GM18499 (cell line): ENCODE data around the gene CAPN9.
"Not testable (repeated sequence)": the region's sequence is repeated elsewhere in the genome, so short reads cannot be mapped to it uniquely, and the experiment has no call there.

Experiments used
- ATAC-seq: cut with Tn5 transposase; IDR thresholded peaks from one replicate; pipeline ENCODE4 v1.9.1; 2021; ENCODE audit warnings: moderate number of reproducible peaks; ENCODE audit not compliant: insufficient read depth, unreplicated experiment

Gene CAPN9

GRCh38 chr1:230747127-230747730 lies at the start of gene CAPN9:
Gene CAPN9 (plus strand): TSS chr1:230747388. CDS start chr1:230747497, 109 bp downstream.
- ATAC-seq, result no peak

GRCh38 chr1:230698130-230698529 lies 49.1 kb upstream of the CAPN9 start:
- no peak for ATAC-seq

GRCh38 chr1:230698964-230699363 lies 48.2 kb upstream of the CAPN9 start:
- ATAC-seq, result not testable (repeated sequence)

- no peak for ATAC-seq
Observed at GRCh38 chr1:230699716-230700115, 47.5 kb upstream of the CAPN9 start.

- no peak for ATAC-seq
Observed at GRCh38 chr1:230700132-230700531, 47.1 kb upstream of the CAPN9 start.

- no peak for ATAC-seq
Observed at GRCh38 chr1:230701434-230701833, 45.8 kb upstream of the CAPN9 start.

GRCh38 chr1:230701895-230702768 lies 45.1 kb upstream of the CAPN9 start:
- ATAC-seq, result no peak

GRCh38 chr1:230702934-230703678 lies 44.1 kb upstream of the CAPN9 start:
- no peak for ATAC-seq

GRCh38 chr1:230703679-230704385 lies 43.4 kb upstream of the CAPN9 start:
- ATAC-seq, result no peak

GRCh38 chr1:230704830-230705229 lies 42.4 kb upstream of the CAPN9 start:
- no peak for ATAC-seq

GRCh38 chr1:230705289-230706019 lies 41.7 kb upstream of the CAPN9 start:
- ATAC-seq, result no peak

- no peak for ATAC-seq
Observed at GRCh38 chr1:230706020-230706699, 41.0 kb upstream of the CAPN9 start.

- no peak for ATAC-seq
Observed at GRCh38 chr1:230706887-230707731, 40.1 kb upstream of the CAPN9 start.

- no peak for ATAC-seq
Observed at GRCh38 chr1:230707732-230708630, 39.2 kb upstream of the CAPN9 start.

GRCh38 chr1:230708631-230709580 lies 38.3 kb upstream of the CAPN9 start:
- no peak for ATAC-seq
